SK-N-DZ (cell line): ENCODE data around the gene RHBG.

Experiments used
- DNase-seq: peaks from one replicate; pipeline ENCODE4 v3.0.0-alpha.2; 2015; ENCODE audit warnings: low spot score

The RHBG gene

GRCh38 chr1:156406251-156406650 lies 37.2 kb downstream of the RHBG start:
- DNase-seq: no peak

GRCh38 chr1:156407344-156407743 lies 38.3 kb downstream of the RHBG start:
- no peak for DNase-seq

GRCh38 chr1:156407760-156408159 lies 38.7 kb downstream of the RHBG start:
- DNase-seq: no peak

- DNase-seq: no peak
Observed at GRCh38 chr1:156409439-156409838, 40.4 kb downstream of the RHBG start.

- DNase-seq: no peak
Observed at GRCh38 chr1:156410238-156410637, 41.2 kb downstream of the RHBG start.

- DNase-seq: no peak
Observed at GRCh38 chr1:156410740-156411139, 41.7 kb downstream of the RHBG start.

- no peak for DNase-seq
Observed at GRCh38 chr1:156412653-156413321, 43.8 kb downstream of the RHBG start.

- no peak for DNase-seq
Observed at GRCh38 chr1:156413391-156414246, 44.6 kb downstream of the RHBG start.

- no peak for DNase-seq
Observed at GRCh38 chr1:156414461-156415064, 45.6 kb downstream of the RHBG start.

GRCh38 chr1:156416993-156417392 lies 48.0 kb downstream of the RHBG start:
- no peak for DNase-seq

GRCh38 chr1:156417401-156418020 lies 48.5 kb downstream of the RHBG start:
- no peak for DNase-seq

- DNase-seq: no peak
Observed at GRCh38 chr1:156418416-156419070, 49.5 kb downstream of the RHBG start.

GRCh38 chr1:156419854-156420204 lies 50.8 kb downstream of the RHBG start:
- DNase-seq: peak; percentile 66

- no peak for DNase-seq
Observed at GRCh38 chr1:156420205-156421061, 51.4 kb downstream of the RHBG start.

- DNase-seq: peak; percentile 90
Observed at GRCh38 chr1:156421062-156421938, 52.3 kb downstream of the RHBG start.

- no peak for DNase-seq
Observed at GRCh38 chr1:156421939-156422601, 53.1 kb downstream of the RHBG start.

GRCh38 chr1:156422602-156423091 lies 53.6 kb downstream of the RHBG start:
- no peak for DNase-seq

GRCh38 chr1:156423422-156424352 lies 54.7 kb downstream of the RHBG start:
- no peak for DNase-seq
